ENCODE results near the gene GTF2A1. TPM values are rescaled to one million over a fixed set of nuclear protein-coding genes. Genes with fewer than 3 reads are reported as not detected.
"Not testable (repeated sequence)": the region's sequence is repeated elsewhere in the genome, so short reads cannot be mapped to it uniquely, and the experiment has no call there.

GTF2A1 gene
- polyA plus RNA-seq, 3 donors = 7.9 to 15.8 (median 9.2) TPM

GRCh38 chr14:81246461-81247270 lies 25.9 kb upstream of the GTF2A1 start:
- Histone ChIP-seq H4K20me1 (ENCODE audit: insufficient read depth, low read length) (no peaks in the 10 kb centered on the region), H3K36me3 (replicated peaks in 1 of 2; ENCODE audit: control insufficient read depth in 1 of 2, insufficient read depth in 2 of 2, low read length in 2 of 2) (no peaks in the 10 kb centered on the region), H3K9me3 (replicated peaks in 1 of 2; ENCODE audit: control insufficient read depth in 1 of 2, insufficient read depth in 1 of 2, low read length in 2 of 2) (peaks cover 0 to 3% of the 10 kb centered on the region in 2 donors), H3K9ac (ENCODE audit: insufficient read depth, low read length, poor library complexity, severe bottlenecking) (no peak overlapping the region), H2AFZ (ENCODE audit: insufficient read depth, low read depth, low read length, poor library complexity, severe bottlenecking) (no peak overlapping the region), H3K4me2 (replicated peaks; ENCODE audit: extremely low read depth, low read length, poor library complexity, severe bottlenecking) (no peak overlapping the region), H3K4me3 (replicated peaks in 1 of 3; ENCODE audit: low read depth in 2 of 3, low read length in 3 of 3) (no peak overlapping the region), H3K79me2 (ENCODE audit: insufficient read depth, low read length) (no peaks in the 10 kb centered on the region), H3K4me1 (ENCODE audit: control insufficient read depth in 1 of 2, insufficient read depth in 2 of 2, low read length in 2 of 2) (no peaks in the 10 kb centered on the region), H3K27me3 (ENCODE audit: control insufficient read depth in 2 of 2, insufficient read depth in 2 of 2, low read length in 2 of 2) (no peaks in the 10 kb centered on the region), H3K27ac (ENCODE audit: low read depth in 1 of 2, low read length in 2 of 2) (no peak overlapping the region)
- Mint-ChIP-seq H3K27ac (no peak overlapping the region), H3K27me3 (ENCODE audit: low read depth in 3 of 3) (peaks cover 0 to 3% (median 2%) of the 10 kb centered on the region in 3 donors), H3K4me1 (no peaks in the 10 kb centered on the region), H3K9me3 (peaks cover 8 to 29% (median 24%) of the 10 kb centered on the region in 7 donors), H3K36me3 (no peaks in the 10 kb centered on the region), H3K4me3 (no peak overlapping the region)
- DNase-seq = no peak
- intact Hi-C loops (cut with micrococcal nuclease) = no loop called here
- WGBS (ENCODE audit: insufficient coverage) = 97% methylated on average over 19 of the region's 19 CpGs
- TF ChIP-seq CTCF (IDR thresholded peaks at IDR 0.05) = no peak

DNA sequence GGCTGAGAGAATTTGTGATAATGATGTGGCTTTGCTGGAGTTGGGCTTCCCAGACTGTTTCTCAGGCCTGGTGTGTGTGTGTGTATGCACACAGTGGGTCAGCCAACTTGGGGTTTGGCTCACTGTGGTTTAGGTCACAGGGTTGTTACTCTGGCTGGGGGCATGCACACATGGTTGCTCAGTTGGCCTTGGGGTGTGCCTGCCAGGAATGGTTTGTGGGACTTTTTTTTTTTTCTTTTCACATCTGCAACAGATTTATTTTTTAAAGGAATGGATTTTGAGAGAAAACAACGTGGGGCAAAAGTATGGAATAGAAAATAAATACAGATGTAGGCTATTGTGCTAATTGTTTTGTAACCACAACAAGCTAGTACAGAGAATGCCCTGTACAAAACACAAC lies 25.0 kb upstream of the GTF2A1 start:
- no peak overlapping the region for H3K4me3 ChIP-seq (replicated peaks in 1 of 3; ENCODE audit: low read depth in 2 of 3, low read length in 3 of 3)
- H3K79me2 ChIP-seq (ENCODE audit: insufficient read depth, low read length) = no peaks in the 10 kb centered on the region
- intact Hi-C loops (cut with micrococcal nuclease) = no loop called here
- no peaks in the 10 kb centered on the region for H3K36me3 Mint-ChIP-seq
- no peak overlapping the region for H3K9ac ChIP-seq (ENCODE audit: insufficient read depth, low read length, poor library complexity, severe bottlenecking)
- no peak for DNase-seq
- H2AFZ ChIP-seq (ENCODE audit: insufficient read depth, low read depth, low read length, poor library complexity, severe bottlenecking) = no peak overlapping the region
- H3K4me1 ChIP-seq (ENCODE audit: control insufficient read depth in 1 of 2, insufficient read depth in 2 of 2, low read length in 2 of 2) = no peaks in the 10 kb centered on the region
- H3K27ac Mint-ChIP-seq = no peak overlapping the region
- no peak overlapping the region for H3K27ac ChIP-seq (ENCODE audit: low read depth in 1 of 2, low read length in 2 of 2)
- no peaks in the 10 kb centered on the region for H3K36me3 ChIP-seq (replicated peaks in 1 of 2; ENCODE audit: control insufficient read depth in 1 of 2, insufficient read depth in 2 of 2, low read length in 2 of 2)
- no peaks in the 10 kb centered on the region for H3K4me1 Mint-ChIP-seq
- peaks cover 2 to 5% (median 2%) of the 10 kb centered on the region in 3 donors for H3K27me3 Mint-ChIP-seq (ENCODE audit: low read depth in 3 of 3)
- H3K9me3 ChIP-seq (replicated peaks in 1 of 2; ENCODE audit: control insufficient read depth in 1 of 2, insufficient read depth in 1 of 2, low read length in 2 of 2) = peaks cover 0 to 3% of the 10 kb centered on the region in 2 donors
- no peak overlapping the region for H3K4me3 Mint-ChIP-seq
- no CpG with 5 or more reads among the region's 1 CpG for whole genome bisulfite sequencing (ENCODE audit: insufficient coverage)
- H3K27me3 ChIP-seq (ENCODE audit: control insufficient read depth in 2 of 2, insufficient read depth in 2 of 2, low read length in 2 of 2) = no peaks in the 10 kb centered on the region
- H3K4me2 ChIP-seq (replicated peaks; ENCODE audit: extremely low read depth, low read length, poor library complexity, severe bottlenecking) = no peak overlapping the region
- TF ChIP-seq CTCF (IDR thresholded peaks at IDR 0.05) = no peak
- H4K20me1 ChIP-seq (ENCODE audit: insufficient read depth, low read length) = no peaks in the 10 kb centered on the region
- peaks cover 8 to 29% (median 24%) of the 10 kb centered on the region in 7 donors for H3K9me3 Mint-ChIP-seq

DNA sequence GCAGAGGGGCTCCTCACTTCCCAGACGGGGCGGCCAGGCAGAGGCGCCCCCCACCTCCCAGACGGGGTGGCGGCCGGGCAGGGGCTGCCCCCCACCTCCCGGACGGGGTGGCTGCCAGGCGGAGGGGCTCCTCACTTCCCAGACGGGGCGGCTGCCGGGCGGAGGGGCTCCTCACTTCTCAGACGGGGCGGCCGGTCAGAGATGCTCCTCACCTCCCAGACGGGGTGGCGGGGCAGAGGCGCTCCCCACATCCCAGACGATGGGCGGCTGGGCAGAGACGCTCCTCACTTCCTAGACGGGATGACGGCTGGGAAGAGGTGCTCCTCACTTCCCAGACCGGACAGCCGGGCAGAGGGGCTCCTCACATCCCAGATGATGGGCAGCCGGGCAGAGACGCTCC lies 23.7 kb upstream of the GTF2A1 start:
- H3K36me3 Mint-ChIP-seq; H2AFZ ChIP-seq (ENCODE audit: insufficient read depth, low read depth, low read length, poor library complexity, severe bottlenecking); H3K4me1 ChIP-seq (ENCODE audit: control insufficient read depth in 1 of 2, insufficient read depth in 2 of 2, low read length in 2 of 2); intact Hi-C loops (cut with micrococcal nuclease); H3K4me2 ChIP-seq (replicated peaks; ENCODE audit: extremely low read depth, low read length, poor library complexity, severe bottlenecking); H4K20me1 ChIP-seq (ENCODE audit: insufficient read depth, low read length); H3K27me3 ChIP-seq (ENCODE audit: control insufficient read depth in 2 of 2, insufficient read depth in 2 of 2, low read length in 2 of 2); H3K27me3 Mint-ChIP-seq (ENCODE audit: low read depth in 3 of 3); H3K4me3 Mint-ChIP-seq; H3K27ac ChIP-seq (ENCODE audit: low read depth in 1 of 2, low read length in 2 of 2); H3K9ac ChIP-seq (ENCODE audit: insufficient read depth, low read length, poor library complexity, severe bottlenecking); H3K79me2 ChIP-seq (ENCODE audit: insufficient read depth, low read length); H3K9me3 ChIP-seq (replicated peaks in 1 of 2; ENCODE audit: control insufficient read depth in 1 of 2, insufficient read depth in 1 of 2, low read length in 2 of 2); H3K4me1 Mint-ChIP-seq; DNase-seq; H3K36me3 ChIP-seq (replicated peaks in 1 of 2; ENCODE audit: control insufficient read depth in 1 of 2, insufficient read depth in 2 of 2, low read length in 2 of 2); H3K4me3 ChIP-seq (replicated peaks in 1 of 3; ENCODE audit: low read depth in 2 of 3, low read length in 3 of 3); H3K27ac Mint-ChIP-seq: not testable (repeated sequence)
- H3K9me3 Mint-ChIP-seq = peaks cover 8 to 29% (median 24%) of the 10 kb centered on the region in 7 donors
- WGBS (ENCODE audit: insufficient coverage) = 96% methylated on average over 9 of the region's 28 CpGs

Data from CD14-positive monocyte (primary cell).